Lower lobe of right lung (tissue), 2 donors: ENCODE measurements around the gene EHD4. TPM values are rescaled to one million over a fixed set of nuclear protein-coding genes. Genes with fewer than 3 reads are reported as not detected.

Experiments
- ATAC-seq, 2 donors: fragments of 200-7000 bp; cut with Tn5 transposase; one replicate each; pipeline ENCODE4 v1.9.1; 2020 to 2022; ENCODE audit warnings: mild to moderate bottlenecking in 2 of 2, moderate library complexity in 2 of 2
- DNase-seq: peaks from one replicate; pipeline ENCODE4 v3.0.0-alpha.2; 2020
- H3K27ac ChIP-seq: fragments of 200-600 bp; one replicate; pipeline ENCODE4 v1.8.0; 2022
- H3K27me3 ChIP-seq: fragments of 200-600 bp; one replicate; pipeline ENCODE4 v1.8.0; 2022; ENCODE audit warnings: low read depth
- H3K36me3 ChIP-seq: fragments of 200-600 bp; one replicate; pipeline ENCODE4 v1.8.0; 2022; ENCODE audit warnings: mild to moderate bottlenecking
- H3K4me1 ChIP-seq: fragments of 200-600 bp; one replicate; pipeline ENCODE4 v1.8.0; 2022
- H3K4me3 ChIP-seq: fragments of 200-600 bp; one replicate; pipeline ENCODE4 v1.8.0; 2022; ENCODE audit warnings: mild to moderate bottlenecking
- H3K9me3 ChIP-seq: fragments of 200-600 bp; one replicate; pipeline ENCODE4 v1.8.0; 2022
- intact Hi-C: fragments of 100-400 bp; cut with DNase I; formaldehyde crosslinking; loops from one replicate; pipeline ENCODE4 v1.11.0; 2022
- total RNA-seq: library from RNA; stranded (reverse); fragmentation: NEBNext Ultra II Directional; extraction: Animal tissue kit (Norgen Biotek cat#: 25700); gene quantifications from one replicate; pipeline ENCODE4 v1.2.1, GENCODE V29; 2021
- TF ChIP-seq, protein P1 (sequence below): fragments of 200-600 bp; IDR thresholded peaks from one replicate; pipeline ENCODE4 v1.8.0; 2022; ENCODE audit warnings: antibody characterized with exemption, mild to moderate bottlenecking
- donor health status: DM: no; HTN: yes; CAD: no; lungs with severe emphysema.

EHD4 gene
- total RNA-seq, 1 donor from 2014 or later = 35.0 TPM

DNA sequence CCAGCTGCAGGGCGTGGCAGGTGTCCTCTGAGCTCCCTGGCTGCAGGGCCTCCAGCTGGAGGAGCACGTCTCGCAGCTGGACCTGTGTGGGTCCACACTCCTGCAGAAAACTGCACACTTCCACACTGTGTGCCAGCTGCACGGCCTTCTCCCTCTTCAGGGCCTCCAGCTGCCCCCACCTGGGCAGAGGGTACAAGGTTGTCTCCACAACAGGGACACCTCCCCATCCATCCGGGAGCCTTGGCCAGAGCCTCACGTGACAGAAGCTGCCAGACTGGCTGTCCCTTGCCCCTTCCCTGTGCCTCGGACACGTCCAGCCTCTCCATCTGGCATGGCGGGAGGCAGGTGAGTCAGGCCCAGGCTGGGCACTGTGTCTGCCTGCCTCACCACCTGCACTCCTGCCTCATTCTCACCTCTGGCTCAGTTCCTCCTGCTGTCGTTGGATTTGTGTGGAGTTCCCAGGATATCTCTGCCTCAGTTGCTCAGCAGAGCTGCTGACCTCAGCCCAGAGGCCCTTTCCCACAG lies 93.0 kb downstream of the EHD4 start:
- ATAC-seq (no peak), DNase-seq (no peak)
- peaks cover 10% of the 10 kb centered on the region for H3K27me3 ChIP-seq
- TF ChIP-seq, protein P1, sequence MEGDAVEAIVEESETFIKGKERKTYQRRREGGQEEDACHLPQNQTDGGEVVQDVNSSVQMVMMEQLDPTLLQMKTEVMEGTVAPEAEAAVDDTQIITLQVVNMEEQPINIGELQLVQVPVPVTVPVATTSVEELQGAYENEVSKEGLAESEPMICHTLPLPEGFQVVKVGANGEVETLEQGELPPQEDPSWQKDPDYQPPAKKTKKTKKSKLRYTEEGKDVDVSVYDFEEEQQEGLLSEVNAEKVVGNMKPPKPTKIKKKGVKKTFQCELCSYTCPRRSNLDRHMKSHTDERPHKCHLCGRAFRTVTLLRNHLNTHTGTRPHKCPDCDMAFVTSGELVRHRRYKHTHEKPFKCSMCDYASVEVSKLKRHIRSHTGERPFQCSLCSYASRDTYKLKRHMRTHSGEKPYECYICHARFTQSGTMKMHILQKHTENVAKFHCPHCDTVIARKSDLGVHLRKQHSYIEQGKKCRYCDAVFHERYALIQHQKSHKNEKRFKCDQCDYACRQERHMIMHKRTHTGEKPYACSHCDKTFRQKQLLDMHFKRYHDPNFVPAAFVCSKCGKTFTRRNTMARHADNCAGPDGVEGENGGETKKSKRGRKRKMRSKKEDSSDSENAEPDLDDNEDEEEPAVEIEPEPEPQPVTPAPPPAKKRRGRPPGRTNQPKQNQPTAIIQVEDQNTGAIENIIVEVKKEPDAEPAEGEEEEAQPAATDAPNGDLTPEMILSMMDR = no peak
- no peaks in the 10 kb centered on the region for H3K36me3 ChIP-seq
- intact Hi-C loops = no loop called here
- peaks cover 17% of the 10 kb centered on the region for H3K4me1 ChIP-seq
- H3K4me3 ChIP-seq = no peak overlapping the region
- H3K9me3 ChIP-seq = no peaks in the 10 kb centered on the region
- no peak overlapping the region for H3K27ac ChIP-seq

- Histone ChIP-seq H3K27ac (no peak overlapping the region), H3K4me3 (no peak overlapping the region), H3K27me3 (peaks cover 10% of the 10 kb centered on the region), H3K9me3 (no peaks in the 10 kb centered on the region), H3K4me1 (peaks cover 17% of the 10 kb centered on the region), H3K36me3 (no peaks in the 10 kb centered on the region)
- intact Hi-C loops = no loop called here
- TF ChIP-seq, protein P1 = no peak
- ATAC-seq = peak in 1 of 2 donors; percentile 25
- DNase-seq = no peak
Observed at GRCh38 chr15:41878355-41878699, 94.0 kb downstream of the EHD4 start.

DNA sequence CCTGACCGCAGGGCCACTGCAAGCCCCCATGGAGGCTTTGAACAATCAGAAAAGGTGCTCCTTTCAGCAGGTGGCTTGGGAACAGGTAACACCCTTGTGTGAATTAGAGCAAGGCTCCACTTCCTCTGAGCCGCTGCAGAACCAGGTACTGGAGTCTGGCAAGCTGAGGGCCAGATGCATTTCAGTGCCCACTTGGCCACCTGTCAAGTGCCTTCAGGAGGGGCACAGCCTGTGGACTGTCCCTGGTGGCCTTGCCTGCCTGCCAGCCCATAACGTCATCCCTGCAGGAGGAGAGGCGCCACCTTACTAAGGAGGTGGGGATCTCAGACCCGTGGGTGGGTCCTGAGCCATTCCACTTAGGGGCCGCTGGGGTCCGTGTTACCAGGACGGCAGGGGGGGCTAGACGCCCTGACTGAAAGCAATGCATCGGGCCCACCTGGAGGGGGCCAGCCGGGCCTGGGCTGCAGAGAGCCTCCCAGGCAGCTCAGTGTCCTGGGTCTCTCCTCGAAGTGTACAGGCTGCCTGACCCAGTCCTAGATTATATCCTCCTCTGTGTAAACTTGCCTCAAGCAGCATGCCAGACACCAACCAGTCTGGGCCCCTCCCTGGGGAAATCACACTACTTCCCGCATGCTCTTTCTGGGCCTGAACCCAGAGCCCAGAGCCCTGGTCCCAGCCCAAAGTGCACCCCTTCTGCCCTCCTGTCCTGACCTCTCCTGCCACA lies 94.6 kb downstream of the EHD4 start:
- no peak for DNase-seq
- H3K9me3 ChIP-seq = no peaks in the 10 kb centered on the region
- H3K27ac ChIP-seq = no peak overlapping the region
- H3K4me3 ChIP-seq = no peak overlapping the region
- intact Hi-C loops = no loop called here
- peaks cover 10% of the 10 kb centered on the region for H3K27me3 ChIP-seq
- H3K4me1 ChIP-seq = peaks cover 14% of the 10 kb centered on the region
- peak in 1 of 2 donors; percentile 45 for ATAC-seq
- TF ChIP-seq, protein P1 = no peak
- no peaks in the 10 kb centered on the region for H3K36me3 ChIP-seq

- no peak for DNase-seq
- intact Hi-C loops = no loop called here
- no peak overlapping the region for H3K27ac ChIP-seq
Observed at GRCh38 chr15:41876689-41877088, 95.7 kb downstream of the EHD4 start.

DNA sequence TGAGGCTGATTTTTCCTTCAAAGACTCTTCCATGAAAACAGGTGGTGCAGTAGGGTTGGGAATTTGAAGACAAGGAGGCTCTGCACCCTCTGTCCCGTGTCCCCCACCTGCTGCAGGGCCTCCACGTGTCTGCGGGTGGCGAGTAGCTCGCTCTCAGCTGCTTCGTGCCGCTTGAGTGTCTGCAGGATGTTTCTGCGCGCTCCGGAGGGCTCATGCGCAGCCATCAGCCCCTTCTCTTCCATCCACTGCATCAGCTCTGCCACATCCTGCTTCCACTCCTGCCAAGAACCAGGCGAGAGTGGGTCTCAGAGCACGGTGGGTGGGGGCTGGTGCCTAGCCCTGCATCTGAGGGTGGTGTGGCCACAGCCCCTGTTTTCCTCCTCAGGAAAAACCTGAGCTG lies 96.3 kb downstream of the EHD4 start:
- no peaks in the 10 kb centered on the region for H3K36me3 ChIP-seq
- H3K27ac ChIP-seq = no peak overlapping the region
- no peak for DNase-seq
- ATAC-seq = no peak
- peaks cover 8% of the 10 kb centered on the region for H3K27me3 ChIP-seq
- no peaks in the 10 kb centered on the region for H3K4me1 ChIP-seq
- TF ChIP-seq, protein P1 = no peak
- intact Hi-C loops = no loop called here
- no peaks in the 10 kb centered on the region for H3K9me3 ChIP-seq
- no peak overlapping the region for H3K4me3 ChIP-seq

More at GRCh38 chr15:41876689-41877088, 95.7 kb downstream of the EHD4 start:
- peaks cover 3% of the 10 kb centered on the region for H3K4me1 ChIP-seq
- H3K9me3 ChIP-seq = no peaks in the 10 kb centered on the region
- H3K4me3 ChIP-seq = no peak overlapping the region
- H3K36me3 ChIP-seq = no peaks in the 10 kb centered on the region
- peaks cover 10% of the 10 kb centered on the region for H3K27me3 ChIP-seq
- TF ChIP-seq, protein P1 = no peak
- no peak for ATAC-seq
